ENCODE data around the gene LINGO3.
"Not testable (repeated sequence)": the region's sequence is repeated elsewhere in the genome, so short reads cannot be mapped to it uniquely, and the experiment has no call there.

The LINGO3 gene

GRCh38 chr19:2286402-2287140 is 21.4 kb downstream of the LINGO3 start:
- peak overlapping the region; percentile 24 to 100 (median 98) for H3K4me2 ChIP-seq
- peaks cover 0 to 11% (median 2%) of the 10 kb centered on the region in 11 experiments; a peak in 10 of 22 replicates for H3K36me3 ChIP-seq
- H3K4me1 ChIP-seq = peaks cover 58 to 93% (median 82%) of the 10 kb centered on the region in 10 experiments
- peaks cover 0 to 26% (median 0%) of the 10 kb centered on the region in 11 experiments; a peak in 4 of 22 replicates for H3K27me3 ChIP-seq
- H3K9ac ChIP-seq = peak overlapping the region in 7 of 11 experiments; percentile 1 to 56 (median 21); a peak in 9 of 22 replicates
- peaks cover 3 to 76% (median 10%) of the 10 kb centered on the region in 11 experiments; a peak in 18 of 22 replicates for H4K20me1 ChIP-seq
- H3K4me3 ChIP-seq = no peak overlapping the region
- peak overlapping the region in 7 of 11 experiments; percentile 21 to 99 (median 53); a peak in 11 of 22 replicates for H3K27ac ChIP-seq
- H3K9me3 ChIP-seq (replicated peaks in 1 of 11) = no peaks in the 10 kb centered on the region
- no peak for TF ChIP-seq Cebpa-rat (IDR thresholded peaks at IDR 0.05)

GRCh38 chr19:2283835-2284507 is 24.0 kb downstream of the LINGO3 start:
- H3K27me3 ChIP-seq = peaks cover 0 to 15% (median 0%) of the 10 kb centered on the region in 11 experiments; a peak in 2 of 22 replicates
- H3K9ac ChIP-seq = no peak overlapping the region
- H3K27ac ChIP-seq = no peak overlapping the region
- TF ChIP-seq Cebpa-rat (IDR thresholded peaks at IDR 0.05) = no peak
- peaks cover 0 to 82% (median 8%) of the 10 kb centered on the region in 11 experiments; a peak in 9 of 22 replicates for H4K20me1 ChIP-seq
- no peaks in the 10 kb centered on the region for H3K36me3 ChIP-seq
- H3K9me3 ChIP-seq (replicated peaks in 1 of 11) = no peaks in the 10 kb centered on the region
- H3K4me3 ChIP-seq = no peak overlapping the region
- peaks cover 54 to 92% (median 85%) of the 10 kb centered on the region in 10 experiments for H3K4me1 ChIP-seq
- H3K4me2 ChIP-seq = peak overlapping the region in 7 of 11 experiments; percentile 95 to 98 (median 97); a peak in 6 of 22 replicates

GRCh38 chr19:2282862-2283237 is 25.1 kb downstream of the LINGO3 start:
- peak overlapping the region; percentile 84 to 99 (median 97) for H3K4me2 ChIP-seq
- TF ChIP-seq Cebpa-rat (IDR thresholded peaks at IDR 0.05) = no peak
- peaks cover 43 to 91% (median 84%) of the 10 kb centered on the region in 10 experiments for H3K4me1 ChIP-seq
- peaks cover 0 to 87% (median 16%) of the 10 kb centered on the region in 11 experiments; a peak in 13 of 22 replicates for H4K20me1 ChIP-seq
- peak overlapping the region in 9 of 11 experiments; percentile 58 to 76 (median 68); a peak in 13 of 22 replicates for H3K9ac ChIP-seq
- H3K9me3 ChIP-seq (replicated peaks in 1 of 11) = no peaks in the 10 kb centered on the region
- H3K27ac ChIP-seq = peak overlapping the region in 8 of 11 experiments; percentile 63 to 83 (median 75); a peak in 13 of 22 replicates
- H3K36me3 ChIP-seq = no peaks in the 10 kb centered on the region
- H3K4me3 ChIP-seq = peak overlapping the region in 9 of 10 experiments; percentile 7 to 71 (median 53); a peak in 13 of 20 replicates
- H3K27me3 ChIP-seq = peaks cover 0 to 9% (median 0%) of the 10 kb centered on the region in 11 experiments; a peak in 1 of 22 replicates

- H3K4me3 ChIP-seq = peak within 1 kb of the TSS; percentile 7 to 71 (median 52); a peak in 19 of 20 replicates
Observed at GRCh38 chr19:2282062-2282861, 25.7 kb downstream of the LINGO3 start, which contains the start of gene PEAK3. PEAK3 (minus strand) TSS chr19:2282175; CDS start chr19:2280931, 1,244 bp downstream.

GRCh38 chr19:2281265-2282061 is 26.5 kb downstream of the LINGO3 start:
- Histone ChIP-seq H3K4me2 (peak overlapping the region; percentile 84 to 99 (median 97)), H3K36me3 (peaks cover 1 to 10% (median 9%) of the 10 kb centered on the region in 11 experiments; a peak in 18 of 22 replicates), H3K4me1 (peaks cover 38 to 91% (median 83%) of the 10 kb centered on the region in 10 experiments), H3K4me3 (peak overlapping the region; percentile 7 to 71 (median 52); a peak in 19 of 20 replicates), H3K27ac (peak overlapping the region; percentile 50 to 83 (median 71); a peak in 20 of 22 replicates), H4K20me1 (peaks cover 3 to 89% (median 25%) of the 10 kb centered on the region in 11 experiments), H3K9ac (peak overlapping the region; percentile 58 to 76 (median 70))
- not testable (repeated sequence) for H3K27me3 ChIP-seq; H3K9me3 ChIP-seq (replicated peaks in 1 of 11)

More at GRCh38 chr19:2282062-2282861, 25.7 kb downstream of the LINGO3 start, which contains the start of gene PEAK3:
- 0 out of 22 replicates have a peak, but pooled peaks of 1 of the 11 experiments have one; percentile 11 for TF ChIP-seq Cebpa-rat (IDR thresholded peaks at IDR 0.05)
- Histone ChIP-seq H3K27me3 (0 out of 22 replicates have a peak, but pooled peaks cover 0 to 3% (median 0%) of the 10 kb centered on the region in 11 experiments), H3K4me2 (peak within 1 kb of the TSS; percentile 84 to 99 (median 97)), H3K36me3 (peaks cover 0 to 2% (median under 1%) of the 10 kb centered on the region in 11 experiments; a peak in 6 of 22 replicates), H3K27ac (peak within 1 kb of the TSS; percentile 50 to 83 (median 71); a peak in 20 of 22 replicates), H3K9ac (peak within 1 kb of the TSS; percentile 58 to 76 (median 70)), H3K4me1 (peaks cover 37 to 91% (median 83%) of the 10 kb centered on the region in 10 experiments), H3K9me3 (replicated peaks in 1 of 11) (no peaks in the 10 kb centered on the region), H4K20me1 (peaks cover 0 to 87% (median 17%) of the 10 kb centered on the region in 11 experiments; a peak in 16 of 22 replicates)

- peaks cover 38 to 91% (median 83%) of the 10 kb centered on the region in 10 experiments for H3K4me1 ChIP-seq
- H3K36me3 ChIP-seq = peaks cover 6 to 18% (median 15%) of the 10 kb centered on the region in 11 experiments
- H3K4me3 ChIP-seq = peak overlapping the region in 4 of 10 experiments; percentile 32 to 46 (median 34); a peak in 6 of 20 replicates
- H3K9me3 ChIP-seq (replicated peaks in 1 of 11) = no peaks in the 10 kb centered on the region
- no peak for TF ChIP-seq Cebpa-rat (IDR thresholded peaks at IDR 0.05)
- H3K9ac ChIP-seq = peak overlapping the region in 7 of 11 experiments; percentile 8 to 43 (median 32); a peak in 9 of 22 replicates
- H3K4me2 ChIP-seq = peak overlapping the region; percentile 74 to 94 (median 81)
- no peak overlapping the region; a peak in 1 of 22 replicates for H3K27ac ChIP-seq
- H4K20me1 ChIP-seq = peaks cover 10 to 89% (median 32%) of the 10 kb centered on the region in 11 experiments
- 0 out of 22 replicates have a peak, but pooled peaks cover 0 to under 1% (median 0%) of the 10 kb centered on the region in 11 experiments for H3K27me3 ChIP-seq
Observed at GRCh38 chr19:2280633-2281264, 27.2 kb downstream of the LINGO3 start.

Measured in BLaER1 treated with 17β-estradiol and CSF1 and Interleukin-3, amounts not matched to agents 10 nM and 100 nM (cell line).